SJSA1 (cell line): Measurements from ENCODE around the gene COL23A1. TPM values are rescaled to one million over a fixed set of nuclear protein-coding genes. Genes with fewer than 3 reads are reported as not detected.

Experiments used
- DNase-seq, 2 experiments: peaks; one replicate each; pipeline ENCODE4 v3.0.0-alpha.2; 2015 to 2020; ENCODE audit warnings: low spot score in 2 of 2, low read depth in 1 of 2
- H3K27ac ChIP-seq: fragments of 250-450 bp; sonication (Bioruptor Pico); 2 replicates; pipeline ENCODE4 v1.5.1; 2020; ENCODE audit warnings: mild to moderate bottlenecking, moderate library complexity
- H3K27me3 ChIP-seq: fragments of 250-450 bp; sonication (Bioruptor Pico); replicated peaks from 2 replicates; pipeline ENCODE4 v1.5.1; 2020; ENCODE audit warnings: mild to moderate bottlenecking, moderate library complexity
- H3K36me3 ChIP-seq: fragments of 250-450 bp; sonication (Bioruptor Pico); 2 replicates; pipeline ENCODE4 v1.5.1; 2020; ENCODE audit warnings: mild to moderate bottlenecking
- H3K4me1 ChIP-seq: fragments of 250-450 bp; sonication (Bioruptor Pico); replicated peaks from 2 replicates; pipeline ENCODE4 v1.6.1; 2021; ENCODE audit warnings: mild to moderate bottlenecking
- H3K4me3 ChIP-seq: fragments of 250-450 bp; sonication (Bioruptor Pico); 2 replicates; pipeline ENCODE4 v1.5.1; 2020; ENCODE audit warnings: mild to moderate bottlenecking
- H3K9me3 ChIP-seq: fragments of 250-450 bp; sonication (Bioruptor Pico); replicated peaks from 2 replicates; pipeline ENCODE4 v1.5.1; 2020; ENCODE audit warnings: mild to moderate bottlenecking
- total RNA-seq: library from RNA; depleted of rRNA; stranded (reverse); fragments of >200 nt; shearing (Covaris generic); gene quantifications from 2 replicates; pipeline ENCODE4 v1.2.3, GENCODE V29; 2014

Gene COL23A1
- total RNA-seq, 1 experiment from 2014 or later: not detected

GRCh38 chr5:178424810-178425177 is 165.4 kb downstream of the COL23A1 start:
- peaks cover 69% of the 10 kb centered on the region for H3K9me3 ChIP-seq
- H3K27ac ChIP-seq: no peak overlapping the region
- no peaks in the 10 kb centered on the region for H3K4me1 ChIP-seq

DNA sequence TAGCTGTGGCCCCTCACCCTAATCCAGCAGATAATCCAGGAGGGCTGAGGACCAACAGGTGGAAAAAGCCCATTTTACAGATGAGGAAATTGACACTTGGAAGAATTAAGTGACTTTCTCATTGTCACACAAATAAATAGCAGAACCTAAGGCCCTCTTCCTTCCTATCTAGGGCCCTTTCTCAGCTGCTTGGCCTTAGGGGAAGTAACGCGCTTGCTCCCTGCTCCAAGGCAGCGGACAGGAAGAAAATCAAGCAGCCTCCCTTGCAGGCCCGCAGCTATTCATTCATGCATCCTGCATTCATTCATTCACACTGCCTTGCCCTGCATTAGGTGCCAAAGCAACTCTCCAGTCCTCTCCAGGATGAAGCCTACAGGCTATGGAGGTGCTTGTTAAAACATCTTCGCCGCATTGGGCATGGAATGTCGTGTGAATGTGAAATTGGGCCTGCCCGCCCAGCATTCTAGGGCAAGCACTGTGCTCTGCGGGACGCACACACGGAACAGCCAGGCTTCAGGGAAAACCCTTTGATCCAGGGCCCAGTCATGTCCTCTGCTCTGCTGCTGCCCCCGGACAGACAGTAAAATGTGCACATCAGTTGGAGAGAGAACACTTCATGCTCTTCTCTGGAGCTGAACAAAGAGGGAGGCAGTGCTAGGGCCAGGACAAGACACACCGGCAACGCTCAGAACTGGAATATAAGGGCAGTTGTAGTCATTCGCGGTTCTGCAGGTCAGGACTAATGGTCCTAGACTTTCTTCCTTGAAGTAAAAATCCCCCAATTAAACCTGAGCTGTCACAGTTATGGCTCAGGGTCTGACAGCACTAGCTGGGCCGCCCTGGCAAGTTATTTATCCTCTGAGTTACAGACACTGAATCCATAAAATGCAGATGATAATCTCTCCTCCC is 166.0 kb downstream of the COL23A1 start:
- no peaks in the 10 kb centered on the region for H3K27me3 ChIP-seq
- H3K36me3 ChIP-seq: no peaks in the 10 kb centered on the region
- no peak overlapping the region for H3K27ac ChIP-seq
- no peaks in the 10 kb centered on the region for H3K4me1 ChIP-seq
- no peak overlapping the region for H3K4me3 ChIP-seq
- H3K9me3 ChIP-seq: peaks cover 69% of the 10 kb centered on the region
- DNase-seq: peak in 1 of 2 experiments; percentile 36

More at GRCh38 chr5:178424810-178425177, 165.4 kb downstream of the COL23A1 start:
- DNase-seq: peak in 1 of 2 experiments; percentile 37
- Histone ChIP-seq H3K36me3 (no peaks in the 10 kb centered on the region), H3K27me3 (no peaks in the 10 kb centered on the region), H3K4me3 (no peak overlapping the region)

GRCh38 chr5:178423431-178423830 is 166.8 kb downstream of the COL23A1 start:
- Histone ChIP-seq H3K36me3 (no peaks in the 10 kb centered on the region), H3K27ac (no peak overlapping the region), H3K9me3 (peaks cover 68% of the 10 kb centered on the region), H3K4me1 (no peaks in the 10 kb centered on the region), H3K4me3 (no peak overlapping the region), H3K27me3 (no peaks in the 10 kb centered on the region)
- peak in 1 of 2 experiments; percentile 40 for DNase-seq

DNA sequence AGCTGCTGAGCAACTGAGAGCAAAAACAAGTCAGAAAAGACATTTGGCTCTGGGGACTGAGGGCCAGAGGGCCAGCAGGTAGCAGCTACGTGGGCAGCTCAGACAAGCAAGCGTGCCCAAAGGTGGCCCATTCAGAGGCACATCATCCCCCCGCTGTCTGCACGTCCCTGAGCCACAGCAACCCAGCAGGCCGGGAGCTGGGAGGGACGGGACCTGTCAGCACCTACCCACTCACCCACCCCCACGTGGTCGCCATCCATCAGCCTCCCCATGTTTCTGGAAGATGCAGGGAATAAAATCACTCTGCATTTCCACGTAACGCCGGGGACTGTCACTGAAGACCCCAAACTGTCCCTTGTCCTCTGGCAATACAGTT is 167.8 kb downstream of the COL23A1 start:
- peaks cover 66% of the 10 kb centered on the region for H3K9me3 ChIP-seq
- no peak overlapping the region for H3K4me3 ChIP-seq
- DNase-seq: peak in 1 of 2 experiments; percentile 36
- H3K27me3 ChIP-seq: no peaks in the 10 kb centered on the region
- no peak overlapping the region for H3K27ac ChIP-seq
- H3K4me1 ChIP-seq: no peaks in the 10 kb centered on the region
- no peaks in the 10 kb centered on the region for H3K36me3 ChIP-seq

- Histone ChIP-seq H3K9me3 (peaks cover 60% of the 10 kb centered on the region), H3K27ac (no peak overlapping the region), H3K4me1 (no peaks in the 10 kb centered on the region), H3K36me3 (no peaks in the 10 kb centered on the region), H3K4me3 (no peak overlapping the region), H3K27me3 (no peaks in the 10 kb centered on the region)
- peak in 1 of 2 experiments; percentile 30 for DNase-seq
Observed at GRCh38 chr5:178421699-178422399, 168.3 kb downstream of the COL23A1 start.

- Histone ChIP-seq H3K4me1 (no peaks in the 10 kb centered on the region), H3K9me3 (peaks cover 61% of the 10 kb centered on the region), H3K27me3 (no peaks in the 10 kb centered on the region), H3K36me3 (no peaks in the 10 kb centered on the region), H3K27ac (no peak overlapping the region), H3K4me3 (no peak overlapping the region)
- no peak for DNase-seq
Observed at GRCh38 chr5:178421128-178421527, 169.1 kb downstream of the COL23A1 start.

- Histone ChIP-seq H3K4me1 (no peaks in the 10 kb centered on the region), H3K36me3 (no peaks in the 10 kb centered on the region), H3K27me3 (no peaks in the 10 kb centered on the region), H3K9me3 (peaks cover 61% of the 10 kb centered on the region), H3K4me3 (no peak overlapping the region), H3K27ac (no peak overlapping the region)
- no peak for DNase-seq
Observed at GRCh38 chr5:178420354-178420781, 169.8 kb downstream of the COL23A1 start.

DNA sequence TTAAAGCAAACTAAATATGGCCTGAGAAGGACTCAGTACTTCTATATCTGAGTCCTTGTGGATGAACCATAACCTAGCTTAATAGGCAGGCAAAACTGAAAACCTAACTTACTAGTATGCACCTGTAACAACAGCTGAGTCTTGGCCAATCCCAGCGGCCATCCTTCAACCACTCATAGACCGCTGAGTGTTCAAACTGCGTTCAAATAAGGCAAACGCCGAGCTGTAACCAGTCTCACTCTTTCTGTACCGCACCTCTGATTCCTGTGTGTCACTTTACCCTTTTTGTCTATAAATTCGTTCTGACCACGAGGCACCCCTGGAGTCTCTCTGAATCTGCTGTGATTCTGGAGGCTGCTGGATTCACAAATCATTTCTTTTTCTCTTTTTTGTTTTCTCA is 170.5 kb downstream of the COL23A1 start:
- H3K4me1 ChIP-seq: no peaks in the 10 kb centered on the region
- no peak overlapping the region for H3K27ac ChIP-seq
- peaks cover 65% of the 10 kb centered on the region for H3K9me3 ChIP-seq
- no peaks in the 10 kb centered on the region for H3K36me3 ChIP-seq
- peak in 1 of 2 experiments; percentile 28 for DNase-seq
- no peaks in the 10 kb centered on the region for H3K27me3 ChIP-seq
- H3K4me3 ChIP-seq: no peak overlapping the region

- H3K9me3 ChIP-seq: peaks cover 63% of the 10 kb centered on the region
- H3K4me1 ChIP-seq: no peaks in the 10 kb centered on the region
- H3K27me3 ChIP-seq: no peaks in the 10 kb centered on the region
- no peak overlapping the region for H3K27ac ChIP-seq
- DNase-seq: peak in 1 of 2 experiments; percentile 35
- no peaks in the 10 kb centered on the region for H3K36me3 ChIP-seq
- no peak overlapping the region for H3K4me3 ChIP-seq
Observed at GRCh38 chr5:178419196-178419595, 171.0 kb downstream of the COL23A1 start.

GRCh38 chr5:178418471-178419010 is 171.7 kb downstream of the COL23A1 start:
- no peaks in the 10 kb centered on the region for H3K4me1 ChIP-seq
- no peak overlapping the region for H3K4me3 ChIP-seq
- no peaks in the 10 kb centered on the region for H3K27me3 ChIP-seq
- H3K36me3 ChIP-seq: no peaks in the 10 kb centered on the region
- peak in 1 of 2 experiments; percentile 37 for DNase-seq
- peaks cover 58% of the 10 kb centered on the region for H3K9me3 ChIP-seq
- no peak overlapping the region for H3K27ac ChIP-seq

DNA sequence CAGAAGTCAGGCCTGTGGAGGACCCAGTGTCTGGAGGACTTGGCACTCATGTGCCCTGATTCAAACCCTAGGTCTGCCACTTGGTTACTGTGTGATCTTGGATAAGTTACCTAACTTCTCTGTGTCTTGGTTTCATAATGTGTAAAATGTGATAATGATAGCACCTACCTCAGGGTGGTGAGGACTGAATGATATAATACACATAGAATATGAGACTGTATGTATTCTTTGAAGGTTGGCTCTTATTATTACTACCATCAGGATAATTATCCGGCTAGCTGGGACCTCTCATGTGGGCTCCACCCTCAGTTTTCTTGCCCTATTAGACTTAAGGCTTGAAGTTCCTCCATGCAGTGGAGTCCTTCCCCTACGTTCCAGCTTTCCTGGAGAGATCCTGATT is 172.2 kb downstream of the COL23A1 start:
- H3K4me3 ChIP-seq: no peak overlapping the region
- H3K4me1 ChIP-seq: no peaks in the 10 kb centered on the region
- H3K27me3 ChIP-seq: no peaks in the 10 kb centered on the region
- H3K9me3 ChIP-seq: peaks cover 54% of the 10 kb centered on the region
- DNase-seq: peak in 1 of 2 experiments; percentile 34
- H3K27ac ChIP-seq: no peak overlapping the region
- H3K36me3 ChIP-seq: no peaks in the 10 kb centered on the region

- H3K9me3 ChIP-seq: peaks cover 52% of the 10 kb centered on the region
- no peaks in the 10 kb centered on the region for H3K36me3 ChIP-seq
- no peak overlapping the region for H3K27ac ChIP-seq
- peak in 1 of 2 experiments; percentile 19 for DNase-seq
- no peak overlapping the region for H3K4me3 ChIP-seq
- H3K4me1 ChIP-seq: no peaks in the 10 kb centered on the region
- no peaks in the 10 kb centered on the region for H3K27me3 ChIP-seq
Observed at GRCh38 chr5:178417391-178417811, 172.8 kb downstream of the COL23A1 start.

DNA sequence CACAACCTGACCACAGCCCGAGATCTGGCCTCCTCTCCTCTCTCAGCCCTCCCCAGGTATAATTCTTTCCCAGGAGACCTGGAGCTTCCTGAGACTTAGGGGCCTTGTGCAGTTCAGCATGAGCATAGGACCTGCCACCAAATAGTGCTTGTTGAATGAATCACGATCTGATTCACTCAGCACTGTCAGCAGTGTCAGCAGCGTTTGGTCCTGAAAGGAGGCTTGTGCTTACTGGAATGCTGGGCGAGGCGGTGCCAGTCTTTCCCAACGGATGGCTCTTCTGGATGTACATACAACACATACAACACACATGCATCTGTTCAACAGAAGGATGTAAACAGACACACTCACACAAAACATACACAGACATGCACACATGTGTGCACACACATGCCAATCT is 173.3 kb downstream of the COL23A1 start:
- Histone ChIP-seq H3K4me3 (no peak overlapping the region), H3K27ac (no peak overlapping the region), H3K4me1 (no peaks in the 10 kb centered on the region), H3K9me3 (peaks cover 47% of the 10 kb centered on the region), H3K36me3 (no peaks in the 10 kb centered on the region), H3K27me3 (no peaks in the 10 kb centered on the region)
- DNase-seq: peak in 1 of 2 experiments; percentile 36
